HFFc6 (cell line): ENCODE measurements around the gene MYH7B. TPM values are rescaled to one million over a fixed set of nuclear protein-coding genes. Genes with fewer than 3 reads are reported as not detected.

ENCODE experiments used
- DNase-seq: peaks from one replicate; pipeline ENCODE4 v3.0.0-alpha.2; 2018
- H3K27ac Mint-ChIP-seq: 2 replicates; pipeline ENCODE4 v1.8.0; 2020; ENCODE audit warnings: mild to moderate bottlenecking, mixed read lengths
- H3K27me3 Mint-ChIP-seq: 2 replicates; pipeline ENCODE4 v1.8.0; 2021; ENCODE audit warnings: mild to moderate bottlenecking, moderate library complexity, mixed read lengths; ENCODE audit not compliant: insufficient read depth
- H3K36me3 Mint-ChIP-seq: 2 replicates; pipeline ENCODE4 v1.8.0; 2021; ENCODE audit warnings: low read depth, mixed read lengths
- H3K4me1 Mint-ChIP-seq: 2 replicates; pipeline ENCODE4 v1.8.0; 2020; ENCODE audit warnings: low read depth, mixed read lengths
- H3K4me3 Mint-ChIP-seq: 2 replicates; pipeline ENCODE4 v1.8.0; 2020; ENCODE audit warnings: mild to moderate bottlenecking, moderate library complexity, mixed read lengths
- H3K9me3 Mint-ChIP-seq: 2 replicates; pipeline ENCODE4 v1.8.0; 2020; ENCODE audit warnings: mild to moderate bottlenecking, mixed read lengths
- total RNA-seq, 6 experiments: library from RNA; stranded (reverse); fragmentation: NEBNext Ultra II Directional; extraction: Animal tissue kit (Norgen Biotek cat#: 25700); gene quantifications; 2 replicates in 1 of 6; 3 replicates in 5 of 6; pipeline ENCODE4 v1.2.3, GENCODE V29; 2021
- TF ChIP-seq, protein P1 (sequence below): fragments of 200-600 bp; sonication (generic); IDR thresholded peaks from 2 replicates; pipeline ENCODE4 v1.5.0; 2021; ENCODE audit warnings: antibody characterized with exemption, mild to moderate bottlenecking

Gene MYH7B
- total RNA-seq, 6 experiments from 2014 or later = 0.07 to 0.19 TPM; not detected in 4

DNA sequence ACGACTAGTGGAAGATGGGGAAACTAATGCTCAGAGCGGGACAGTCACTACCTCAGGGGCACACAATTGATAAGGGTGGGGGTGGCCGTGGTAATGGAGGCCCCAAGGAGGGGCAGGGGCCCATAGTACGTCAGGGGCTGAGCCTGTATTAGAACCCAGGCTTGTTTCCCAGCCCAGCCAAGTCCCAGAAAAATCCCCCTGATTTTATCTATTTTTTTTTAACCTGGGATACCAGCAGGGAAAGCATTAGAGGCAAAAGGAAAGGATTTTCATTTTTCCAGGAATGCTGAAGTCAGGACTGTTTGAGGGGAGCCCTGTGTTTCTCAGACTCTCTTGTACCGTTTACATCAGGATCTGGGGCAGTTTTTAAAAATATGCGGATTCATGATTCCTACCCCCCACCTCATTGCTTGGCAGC is 382 bp downstream of the MYH7B start:
- peak overlapping the region; percentile 96 for H3K4me3 Mint-ChIP-seq
- H3K27me3 Mint-ChIP-seq = peaks cover 2% of the 10 kb centered on the region
- peaks cover 32% of the 10 kb centered on the region for H3K4me1 Mint-ChIP-seq
- TF ChIP-seq, protein P1, sequence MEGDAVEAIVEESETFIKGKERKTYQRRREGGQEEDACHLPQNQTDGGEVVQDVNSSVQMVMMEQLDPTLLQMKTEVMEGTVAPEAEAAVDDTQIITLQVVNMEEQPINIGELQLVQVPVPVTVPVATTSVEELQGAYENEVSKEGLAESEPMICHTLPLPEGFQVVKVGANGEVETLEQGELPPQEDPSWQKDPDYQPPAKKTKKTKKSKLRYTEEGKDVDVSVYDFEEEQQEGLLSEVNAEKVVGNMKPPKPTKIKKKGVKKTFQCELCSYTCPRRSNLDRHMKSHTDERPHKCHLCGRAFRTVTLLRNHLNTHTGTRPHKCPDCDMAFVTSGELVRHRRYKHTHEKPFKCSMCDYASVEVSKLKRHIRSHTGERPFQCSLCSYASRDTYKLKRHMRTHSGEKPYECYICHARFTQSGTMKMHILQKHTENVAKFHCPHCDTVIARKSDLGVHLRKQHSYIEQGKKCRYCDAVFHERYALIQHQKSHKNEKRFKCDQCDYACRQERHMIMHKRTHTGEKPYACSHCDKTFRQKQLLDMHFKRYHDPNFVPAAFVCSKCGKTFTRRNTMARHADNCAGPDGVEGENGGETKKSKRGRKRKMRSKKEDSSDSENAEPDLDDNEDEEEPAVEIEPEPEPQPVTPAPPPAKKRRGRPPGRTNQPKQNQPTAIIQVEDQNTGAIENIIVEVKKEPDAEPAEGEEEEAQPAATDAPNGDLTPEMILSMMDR = peak; percentile 39; the same call in 1 of the 2 replicates
- DNase-seq = no peak
- peaks cover 9% of the 10 kb centered on the region for H3K36me3 Mint-ChIP-seq
- H3K9me3 Mint-ChIP-seq = peaks cover 9% of the 10 kb centered on the region
- peak overlapping the region; percentile 98 for H3K27ac Mint-ChIP-seq

DNA sequence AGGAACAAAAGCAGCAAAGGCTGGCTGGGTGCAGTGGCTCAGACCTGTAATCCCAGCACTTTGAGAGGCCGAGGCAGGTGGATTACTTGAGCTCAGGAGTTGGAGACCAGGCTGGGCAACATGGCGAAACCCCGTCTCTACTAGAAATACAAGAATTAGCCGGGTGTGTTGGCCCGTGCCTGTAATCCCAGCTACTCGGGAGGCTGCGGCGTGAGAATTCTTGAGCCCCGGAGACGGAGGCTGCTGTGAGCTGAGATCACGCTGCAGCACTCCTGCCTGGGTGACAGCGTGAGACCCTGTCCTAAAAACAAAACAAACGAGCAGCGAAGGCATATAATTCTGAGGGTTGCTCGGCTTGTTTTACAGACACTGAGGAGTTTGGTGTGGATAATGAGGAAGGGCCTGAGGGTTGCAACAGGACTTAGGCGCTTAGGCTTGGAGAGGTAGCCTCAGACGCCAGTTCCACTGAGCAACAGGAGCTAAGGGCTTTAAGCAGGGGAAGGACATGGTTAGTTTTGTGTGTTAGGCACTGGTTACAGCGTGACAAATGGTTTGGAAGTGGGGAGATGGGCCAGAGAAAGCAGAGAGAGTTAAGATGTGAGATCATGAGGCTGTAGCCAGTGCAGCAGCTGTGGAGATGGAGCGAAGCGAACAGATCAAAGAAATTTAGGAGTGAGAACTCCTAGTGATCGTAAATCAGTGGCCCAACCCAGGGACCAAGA is 1.2 kb downstream of the MYH7B start:
- DNase-seq = no peak
- Mint-ChIP-seq H3K27me3 (peaks cover 2% of the 10 kb centered on the region), H3K27ac (no peak overlapping the region), H3K4me1 (peaks cover 32% of the 10 kb centered on the region), H3K36me3 (peaks cover 9% of the 10 kb centered on the region), H3K4me3 (no peak overlapping the region), H3K9me3 (peaks cover 9% of the 10 kb centered on the region)
- TF ChIP-seq, protein P1 = no peak

DNA sequence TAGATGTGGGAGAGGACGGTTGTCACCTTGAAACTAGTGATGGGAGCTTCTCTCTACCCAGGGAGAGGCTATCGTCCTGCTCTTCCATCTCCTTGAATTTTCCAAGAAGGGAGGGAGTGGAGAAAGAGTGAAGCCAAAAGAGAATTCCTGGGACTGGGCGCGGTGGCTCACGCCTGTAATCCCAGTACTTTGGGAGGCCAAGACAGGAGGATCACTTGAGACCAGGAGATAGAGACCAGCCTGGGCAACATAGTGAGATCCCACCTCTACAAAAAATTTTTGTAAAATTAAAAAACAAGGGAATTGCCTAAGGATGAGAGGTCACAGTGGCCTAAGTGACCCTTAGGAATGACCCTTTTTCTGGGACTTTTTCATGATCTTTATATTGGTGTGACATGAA is 8.8 kb downstream of the MYH7B start:
- H3K4me3 Mint-ChIP-seq = no peak overlapping the region
- TF ChIP-seq, protein P1 = no peak
- DNase-seq = no peak
- H3K27me3 Mint-ChIP-seq = peaks cover 4% of the 10 kb centered on the region
- H3K27ac Mint-ChIP-seq = no peak overlapping the region
- H3K9me3 Mint-ChIP-seq = no peaks in the 10 kb centered on the region
- H3K4me1 Mint-ChIP-seq = 0 out of 2 replicates have a peak, but pooled peaks cover 5% of the 10 kb centered on the region
- H3K36me3 Mint-ChIP-seq = no peaks in the 10 kb centered on the region

DNA sequence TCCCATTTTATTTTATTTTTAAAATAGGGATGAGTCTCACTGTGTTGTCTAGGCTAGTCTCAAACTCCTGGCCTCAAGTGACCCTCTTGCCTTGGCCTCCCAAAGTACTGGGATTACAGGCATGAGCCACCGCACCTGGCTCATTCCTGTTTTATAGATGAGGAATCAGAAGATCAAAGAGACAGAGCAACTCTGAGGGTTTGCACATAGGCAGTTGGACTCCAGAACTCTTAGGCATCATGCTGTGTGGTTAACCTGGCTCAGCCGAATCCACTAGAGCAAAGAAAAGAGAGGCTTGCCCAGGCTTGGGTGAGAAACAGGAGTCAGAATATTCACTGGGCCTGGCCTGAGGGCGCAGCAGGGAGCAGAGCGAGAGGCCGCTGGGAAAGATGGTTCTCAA is 9.4 kb downstream of the MYH7B start:
- 0 out of 2 replicates have a peak, but pooled peaks cover 5% of the 10 kb centered on the region for H3K4me1 Mint-ChIP-seq
- no peak for DNase-seq
- no peaks in the 10 kb centered on the region for H3K9me3 Mint-ChIP-seq
- no peak overlapping the region for H3K27ac Mint-ChIP-seq
- TF ChIP-seq, protein P1 = no peak
- peaks cover 4% of the 10 kb centered on the region for H3K27me3 Mint-ChIP-seq
- H3K36me3 Mint-ChIP-seq = no peaks in the 10 kb centered on the region
- H3K4me3 Mint-ChIP-seq = no peak overlapping the region

DNA sequence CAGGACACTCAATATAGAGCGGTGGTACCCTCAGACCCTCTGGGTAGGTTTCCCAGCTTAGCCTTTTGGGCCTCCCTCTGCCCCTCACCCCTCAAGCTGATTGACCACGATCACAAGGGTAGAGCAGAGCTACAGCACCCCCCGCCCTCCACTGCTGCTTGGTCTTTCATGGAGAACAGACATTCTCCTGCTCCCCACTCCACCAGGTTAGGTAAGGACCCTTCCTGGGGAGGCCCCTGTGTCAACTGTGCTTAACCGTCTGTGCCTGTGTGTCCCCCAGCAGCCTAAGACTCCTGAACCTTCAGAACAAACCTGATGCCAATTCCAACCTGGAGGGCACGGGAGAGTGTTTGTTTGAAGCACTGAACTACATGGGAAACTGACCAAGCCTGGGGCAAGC is 11.8 kb downstream of the MYH7B start:
- DNase-seq = no peak
- TF ChIP-seq, protein P1 = no peak
- H3K27ac Mint-ChIP-seq = no peak overlapping the region
- no peaks in the 10 kb centered on the region for H3K9me3 Mint-ChIP-seq
- H3K27me3 Mint-ChIP-seq = peaks cover 6% of the 10 kb centered on the region
- no peaks in the 10 kb centered on the region for H3K4me1 Mint-ChIP-seq
- no peak overlapping the region for H3K4me3 Mint-ChIP-seq
- no peaks in the 10 kb centered on the region for H3K36me3 Mint-ChIP-seq
